Muscle of leg (tissue), 11 donors: ENCODE measurements around the gene SPTB. TPM values are rescaled to one million over a fixed set of nuclear protein-coding genes. Genes with fewer than 3 reads are reported as not detected.

Experiments used
- DNase-seq: peaks from one replicate; pipeline ENCODE4 v3.0.0; 2013
- H3K27ac ChIP-seq: one replicate; pipeline ENCODE4 v1.5.1; 2013; ENCODE audit warnings: mild to moderate bottlenecking, low read length, control low read depth
- H3K27me3 ChIP-seq: one replicate; pipeline ENCODE4 v1.6.1; 2013; ENCODE audit warnings: low read length; ENCODE audit not compliant: control insufficient read depth, insufficient read depth
- H3K36me3 ChIP-seq: one replicate; pipeline ENCODE4 v1.6.1; 2013; ENCODE audit warnings: low read length; ENCODE audit not compliant: control insufficient read depth, insufficient read depth
- H3K4me1 ChIP-seq: one replicate; pipeline ENCODE4 v1.6.1; 2013; ENCODE audit warnings: low read length; ENCODE audit not compliant: control insufficient read depth, insufficient read depth
- H3K4me3 ChIP-seq: one replicate; pipeline ENCODE4 v1.5.1; 2013; ENCODE audit warnings: low read length, control low read depth
- H3K9me3 ChIP-seq: replicated peaks from 2 replicates; pipeline ENCODE4 v1.6.1; 2013; ENCODE audit warnings: low read depth, low read length; ENCODE audit not compliant: control insufficient read depth
- WGBS: methylation state at CpG from one replicate; pipeline ENCODE4 v1.1.5; 2013; ENCODE audit warnings: missing lambda C conversion rate; ENCODE audit not compliant: insufficient coverage; 5-methylcytosine and 5-hydroxymethylcytosine counted together
- polyA plus RNA-seq, 8 donors: library from polyadenylated mRNA; unstranded; fragments of 120-200 nt; gene quantifications; one replicate each; pipeline versions ENCODE4 v1.2.1 to v1.2.3, GENCODE V29; 2013; ENCODE audit warnings: inconsistent platforms in 1 of 8, low replicate concordance in 1 of 8; ENCODE audit not compliant: insufficient read length in 8 of 8, insufficient read depth in 1 of 8
- total RNA-seq: library from RNA; stranded (reverse); fragments of 120-200 nt; gene quantifications from one replicate; pipeline ENCODE4 v1.2.4, GENCODE V29; 2013

The SPTB gene
- total and polyA plus RNA-seq, 9 donors = 80.2 to 202 (median 126) TPM

GRCh38 chr14:64748521-64748920 is 131.2 kb downstream of the SPTB start:
- no peak for DNase-seq
- 91% methylated on average over 2 of the region's 6 CpGs for WGBS

DNA sequence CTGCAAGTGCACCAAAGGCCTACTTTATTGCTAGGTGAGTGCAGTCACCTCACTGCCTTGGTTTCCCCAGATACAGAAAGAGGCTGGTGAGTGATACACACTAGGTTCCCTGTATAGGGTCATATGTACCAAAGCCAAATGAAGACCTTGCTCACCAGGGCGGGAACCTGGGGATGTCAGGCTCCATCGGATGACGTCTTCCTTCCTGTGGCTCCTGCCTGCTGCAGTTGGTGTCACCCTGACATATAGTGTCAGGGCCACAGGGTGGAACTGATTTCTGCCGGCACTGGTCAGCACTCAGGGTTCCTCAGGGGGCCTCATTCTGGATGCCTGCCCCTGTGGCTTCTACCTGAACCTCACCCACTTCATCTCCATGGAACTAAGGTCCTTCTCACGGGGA is 132.4 kb downstream of the SPTB start:
- H3K27ac ChIP-seq = no peak overlapping the region
- H3K36me3 ChIP-seq = peaks cover 68% of the 10 kb centered on the region
- no peak overlapping the region for H3K4me3 ChIP-seq
- no peak for DNase-seq
- H3K4me1 ChIP-seq = peaks cover 5% of the 10 kb centered on the region
- H3K9me3 ChIP-seq = no peaks in the 10 kb centered on the region
- H3K27me3 ChIP-seq = no peaks in the 10 kb centered on the region
- WGBS = 90% methylated on average over 4 of the region's 5 CpGs

More at GRCh38 chr14:64748521-64748920, 131.2 kb downstream of the SPTB start:
- no peaks in the 10 kb centered on the region for H3K9me3 ChIP-seq
- H3K4me3 ChIP-seq = no peak overlapping the region
- no peaks in the 10 kb centered on the region for H3K27me3 ChIP-seq
- peaks cover 63% of the 10 kb centered on the region for H3K36me3 ChIP-seq
- peaks cover 5% of the 10 kb centered on the region for H3K4me1 ChIP-seq
- H3K27ac ChIP-seq = no peak overlapping the region

- Histone ChIP-seq H3K4me3 (no peak overlapping the region), H3K4me1 (peaks cover 5% of the 10 kb centered on the region), H3K9me3 (no peaks in the 10 kb centered on the region), H3K36me3 (peaks cover 76% of the 10 kb centered on the region), H3K27me3 (no peaks in the 10 kb centered on the region), H3K27ac (no peak overlapping the region)
- 63% methylated on average over 4 of the region's 12 CpGs for WGBS
- DNase-seq = no peak
Observed at GRCh38 chr14:64746298-64747250, 133.1 kb downstream of the SPTB start.

GRCh38 chr14:64745511-64746091 is 134.1 kb downstream of the SPTB start:
- WGBS = 58% methylated on average over 6 of the region's 8 CpGs
- Histone ChIP-seq H3K36me3 (peaks cover 85% of the 10 kb centered on the region), H3K27ac (no peak overlapping the region), H3K4me3 (no peak overlapping the region), H3K4me1 (peaks cover 5% of the 10 kb centered on the region), H3K27me3 (no peaks in the 10 kb centered on the region), H3K9me3 (no peaks in the 10 kb centered on the region)
- DNase-seq = no peak

GRCh38 chr14:64743061-64743460 is 136.6 kb downstream of the SPTB start:
- Histone ChIP-seq H3K4me1 (peaks cover 5% of the 10 kb centered on the region), H3K9me3 (no peaks in the 10 kb centered on the region), H3K36me3 (peaks cover 92% of the 10 kb centered on the region), H3K27ac (no peak overlapping the region), H3K27me3 (no peaks in the 10 kb centered on the region), H3K4me3 (no peak overlapping the region)
- 94% methylated on average over 27 of the region's 27 CpGs for WGBS
- DNase-seq = no peak

DNA sequence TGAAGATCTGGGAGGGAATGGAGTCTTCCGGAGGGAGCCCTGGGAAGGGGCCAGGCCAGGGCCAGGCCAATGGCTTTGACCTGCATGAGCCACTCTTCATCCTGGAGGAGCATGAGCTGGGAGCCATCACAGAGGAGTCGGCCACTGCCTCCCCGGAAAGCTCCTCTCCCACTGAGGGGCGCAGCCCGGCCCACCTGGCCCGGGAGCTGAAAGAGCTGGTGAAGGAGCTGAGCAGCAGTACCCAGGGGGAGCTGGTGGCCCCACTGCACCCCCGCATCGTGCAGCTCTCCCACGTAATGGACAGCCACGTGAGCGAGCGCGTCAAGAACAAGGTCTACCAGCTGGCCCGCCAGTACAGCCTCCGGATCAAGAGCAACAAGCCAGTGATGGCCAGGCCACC is 137.7 kb downstream of the SPTB start:
- peaks cover 91% of the 10 kb centered on the region for H3K36me3 ChIP-seq

GRCh38 chr14:64741200-64741599 is 138.5 kb downstream of the SPTB start:
- 96% methylated on average over 15 of the region's 15 CpGs for whole genome bisulfite sequencing
- Histone ChIP-seq H3K9me3 (no peaks in the 10 kb centered on the region), H3K4me3 (no peak overlapping the region), H3K36me3 (peaks cover 90% of the 10 kb centered on the region), H3K4me1 (peaks cover 3% of the 10 kb centered on the region), H3K27ac (no peak overlapping the region), H3K27me3 (no peaks in the 10 kb centered on the region)
- no peak for DNase-seq

More for the DNA sequence above, 137.7 kb downstream of the SPTB start:
- WGBS = 97% methylated on average over 14 of the region's 15 CpGs
- no peak overlapping the region for H3K4me3 ChIP-seq
- DNase-seq = no peak
- H3K27me3 ChIP-seq = no peaks in the 10 kb centered on the region
- no peaks in the 10 kb centered on the region for H3K9me3 ChIP-seq
- H3K4me1 ChIP-seq = peaks cover 5% of the 10 kb centered on the region
- H3K27ac ChIP-seq = no peak overlapping the region

DNA sequence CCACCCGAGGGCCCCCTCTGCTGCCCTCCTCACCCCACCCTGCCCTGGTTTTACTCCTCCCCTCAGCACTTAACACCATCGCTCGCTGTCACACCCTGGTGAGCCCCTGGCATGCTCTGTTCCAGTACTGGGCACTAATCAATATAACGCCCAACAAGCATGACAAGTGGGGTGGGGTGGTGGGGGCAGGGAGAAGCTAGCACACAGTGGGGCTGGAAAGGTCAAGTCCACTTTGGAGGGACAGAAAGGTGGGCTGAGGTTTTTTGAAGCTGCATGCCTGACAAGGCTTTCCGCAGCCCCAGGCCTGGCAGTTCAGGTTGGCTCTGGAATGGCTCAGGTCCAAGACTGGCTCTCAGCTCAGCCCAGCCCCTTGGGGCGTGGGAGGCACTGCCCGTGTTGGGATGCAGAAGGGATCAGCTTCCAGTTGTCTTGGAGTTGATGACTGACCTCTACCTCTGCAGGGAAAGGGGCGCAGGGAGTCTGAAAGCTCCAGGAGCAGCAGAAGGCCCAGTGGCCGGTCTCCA is 141.4 kb downstream of the SPTB start:
- Histone ChIP-seq H3K9me3 (no peaks in the 10 kb centered on the region), H3K36me3 (peaks cover 77% of the 10 kb centered on the region), H3K27me3 (no peaks in the 10 kb centered on the region), H3K4me1 (peaks cover 7% of the 10 kb centered on the region), H3K27ac (no peak overlapping the region), H3K4me3 (no peak overlapping the region)
- WGBS = 78% methylated on average over 6 of the region's 9 CpGs
- no peak for DNase-seq

- Histone ChIP-seq H3K9me3 (no peaks in the 10 kb centered on the region), H3K27me3 (no peaks in the 10 kb centered on the region), H3K4me3 (no peak overlapping the region), H3K4me1 (peaks cover 7% of the 10 kb centered on the region), H3K27ac (no peak overlapping the region), H3K36me3 (peaks cover 74% of the 10 kb centered on the region)
- 81% methylated on average over 11 of the region's 17 CpGs for WGBS
- no peak for DNase-seq
Observed at GRCh38 chr14:64737391-64738280, 142.1 kb downstream of the SPTB start.
